ENCODE results near the gene F2RL2.
"Not testable (repeated sequence)": the region's sequence is repeated elsewhere in the genome, so short reads cannot be mapped to it uniquely, and the experiment has no call there.

Gene F2RL2

GRCh38 chr5:76620166-76620565 is 3.0 kb downstream of the F2RL2 start:
- no peak for DNase-seq

GRCh38 chr5:76617675-76618074 is 5.5 kb downstream of the F2RL2 start:
- no peak for DNase-seq

- DNase-seq = no peak
These were observed 6.0 kb downstream of the F2RL2 start for GRCh38 chr5:76617229-76617628.

- no peak for DNase-seq
These were observed 7.0 kb downstream of the F2RL2 start for GRCh38 chr5:76616206-76616605.

GRCh38 chr5:76615759-76616158 is 7.4 kb downstream of the F2RL2 start:
- no peak for DNase-seq

GRCh38 chr5:76612942-76613341 is 10.3 kb downstream of the F2RL2 start:
- DNase-seq = no peak

- DNase-seq = no peak
These were observed 13.0 kb downstream of the F2RL2 start for GRCh38 chr5:76610196-76610595.

GRCh38 chr5:76608833-76609232 is 14.4 kb downstream of the F2RL2 start:
- DNase-seq = no peak

GRCh38 chr5:76607353-76607871 is 15.8 kb downstream of the F2RL2 start:
- DNase-seq = no peak

- no peak for DNase-seq
These were observed 16.5 kb downstream of the F2RL2 start for GRCh38 chr5:76606701-76607100.

- no peak for DNase-seq
These were observed 18.4 kb downstream of the F2RL2 start for GRCh38 chr5:76604838-76605237.

- DNase-seq = not testable (repeated sequence)
These were observed 19.2 kb downstream of the F2RL2 start for GRCh38 chr5:76603991-76604390.

- no peak for DNase-seq
These were observed 21.0 kb downstream of the F2RL2 start for GRCh38 chr5:76602094-76602726.

- DNase-seq = peak in 1 of 2 donors; percentile 16
These were observed 21.7 kb downstream of the F2RL2 start for GRCh38 chr5:76601470-76601869.

GRCh38 chr5:76600716-76601115 is 22.5 kb downstream of the F2RL2 start:
- no peak for DNase-seq

GRCh38 chr5:76598531-76598930 is 24.7 kb downstream of the F2RL2 start:
- no peak for DNase-seq

- no peak for DNase-seq
These were observed 27.3 kb downstream of the F2RL2 start for GRCh38 chr5:76595755-76596481.

GRCh38 chr5:76594107-76594506 is 29.1 kb downstream of the F2RL2 start:
- no peak for DNase-seq

GRCh38 chr5:76592692-76593091 is 30.5 kb downstream of the F2RL2 start:
- DNase-seq = no peak

GRCh38 chr5:76591366-76591765 is 31.8 kb downstream of the F2RL2 start:
- no peak for DNase-seq

- DNase-seq = no peak
These were observed 33.2 kb downstream of the F2RL2 start for GRCh38 chr5:76590027-76590426.

GRCh38 chr5:76586531-76586930 is 36.7 kb downstream of the F2RL2 start:
- DNase-seq = no peak

- no peak for DNase-seq
These were observed 37.4 kb downstream of the F2RL2 start for GRCh38 chr5:76585783-76586217.

All from stimulated activated CD4-positive, alpha-beta T cell treated with anti-CD3 and anti-CD28 coated beads, Interleukin-2, amount 100 ng/mL, for 48 hours (primary cell).